Body of pancreas (tissue), 4 donors: ENCODE data around the gene VTI1A.

Experiments used
- POLR2A ChIP-seq, 3 donors: fragments of 450-650 bp; IDR thresholded peaks; one replicate each; pipeline ENCODE4 v1.6.1; 2016; ENCODE audit warnings: antibody characterized with exemption in 3 of 3, mild to moderate bottlenecking in 2 of 3
- TF ChIP-seq, protein P1 (sequence below), 7 experiments: fragments of 450-650 bp in 4 of 7; fragments of 200-600 bp in 3 of 7; sonication (generic) in 3 of 7; IDR thresholded peaks; one replicate each; pipeline ENCODE4 v1.5.1; 2016 to 2019; ENCODE audit warnings: antibody characterized with exemption in 7 of 7

DNA sequence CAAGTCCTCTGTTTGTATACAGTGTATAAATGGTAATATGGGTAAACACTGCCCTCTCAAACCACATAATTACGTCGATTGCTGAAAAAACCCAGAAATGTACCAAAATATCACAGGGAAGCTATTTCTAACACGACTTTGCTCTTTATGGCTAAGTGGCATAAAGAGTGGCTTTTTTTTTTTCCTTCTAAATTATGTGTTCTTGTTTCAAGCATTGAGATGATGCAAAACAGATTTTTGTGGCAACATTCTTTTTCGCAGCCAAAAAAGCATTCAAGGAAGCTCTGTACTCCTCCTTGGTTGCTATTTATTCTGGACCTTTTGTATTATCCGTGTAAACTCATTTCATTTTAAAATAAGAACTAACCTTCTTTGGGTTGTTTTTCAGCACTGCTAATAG lies 138.9 kb downstream of the VTI1A start:
- TF ChIP-seq, protein P1, sequence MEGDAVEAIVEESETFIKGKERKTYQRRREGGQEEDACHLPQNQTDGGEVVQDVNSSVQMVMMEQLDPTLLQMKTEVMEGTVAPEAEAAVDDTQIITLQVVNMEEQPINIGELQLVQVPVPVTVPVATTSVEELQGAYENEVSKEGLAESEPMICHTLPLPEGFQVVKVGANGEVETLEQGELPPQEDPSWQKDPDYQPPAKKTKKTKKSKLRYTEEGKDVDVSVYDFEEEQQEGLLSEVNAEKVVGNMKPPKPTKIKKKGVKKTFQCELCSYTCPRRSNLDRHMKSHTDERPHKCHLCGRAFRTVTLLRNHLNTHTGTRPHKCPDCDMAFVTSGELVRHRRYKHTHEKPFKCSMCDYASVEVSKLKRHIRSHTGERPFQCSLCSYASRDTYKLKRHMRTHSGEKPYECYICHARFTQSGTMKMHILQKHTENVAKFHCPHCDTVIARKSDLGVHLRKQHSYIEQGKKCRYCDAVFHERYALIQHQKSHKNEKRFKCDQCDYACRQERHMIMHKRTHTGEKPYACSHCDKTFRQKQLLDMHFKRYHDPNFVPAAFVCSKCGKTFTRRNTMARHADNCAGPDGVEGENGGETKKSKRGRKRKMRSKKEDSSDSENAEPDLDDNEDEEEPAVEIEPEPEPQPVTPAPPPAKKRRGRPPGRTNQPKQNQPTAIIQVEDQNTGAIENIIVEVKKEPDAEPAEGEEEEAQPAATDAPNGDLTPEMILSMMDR (IDR thresholded peaks at IDR 0.05) = no peak
- TF ChIP-seq POLR2A (IDR thresholded peaks at IDR 0.05) = no peak
